GM13977 (cell line): ENCODE results near the gene GARNL3.

Source experiments
- DNase-seq: peaks from one replicate; pipeline ENCODE4 v3.0.0; 2012; ENCODE audit warnings: low spot score
- CTCF ChIP-seq: IDR thresholded peaks from 2 replicates; pipeline ENCODE4 v1.5.1; 2012; ENCODE audit warnings: mild to moderate bottlenecking, control low read depth; ENCODE audit not compliant: insufficient read depth; ENCODE audit errors: extremely low read depth, missing control alignments
- in situ Hi-C: fragments of 300-500 bp; cut with MboI; formaldehyde crosslinking; loops from one replicate; pipeline ENCODE4 v1.12.0; 2022; ENCODE audit warnings: low sequenced_read_pairs, low pct_unique_long_range_greater_than_20kb, mixed read lengths, inconsistent platforms; ENCODE audit not compliant: unreplicated experiment

The GARNL3 gene

DNA sequence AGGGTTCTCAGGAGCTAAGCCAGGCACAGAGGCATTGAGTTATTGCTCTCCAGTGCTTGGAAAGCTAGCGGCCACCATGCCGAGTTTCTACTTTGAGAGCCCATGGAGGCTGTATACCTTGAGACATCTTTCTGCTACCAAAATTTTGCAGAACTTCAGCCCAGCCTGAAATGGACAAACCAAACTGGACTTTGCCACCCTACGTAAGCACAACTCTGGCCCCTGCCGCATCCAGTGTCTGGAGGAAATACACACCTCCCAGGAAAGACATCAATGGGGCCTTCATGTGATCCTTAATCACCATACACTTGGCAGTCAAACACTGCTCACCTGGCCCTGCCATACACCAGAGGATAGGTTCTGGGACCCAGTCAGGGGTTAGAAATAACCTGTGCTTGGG is 27.8 kb downstream of the GARNL3 start:
- in situ Hi-C loops, result no loop called here
- no peak for DNase-seq

GRCh38 chr9:127293328-127293727 is 28.8 kb downstream of the GARNL3 start:
- no peak for DNase-seq
- in situ Hi-C loops, result no loop called here
- no peak for TF ChIP-seq CTCF

More for the DNA sequence above, 27.8 kb downstream of the GARNL3 start:
- no peak for TF ChIP-seq CTCF

- in situ Hi-C loops, result no loop called here
- TF ChIP-seq CTCF, result no peak
Observed at GRCh38 chr9:127293767-127294166, 29.2 kb downstream of the GARNL3 start.

DNA sequence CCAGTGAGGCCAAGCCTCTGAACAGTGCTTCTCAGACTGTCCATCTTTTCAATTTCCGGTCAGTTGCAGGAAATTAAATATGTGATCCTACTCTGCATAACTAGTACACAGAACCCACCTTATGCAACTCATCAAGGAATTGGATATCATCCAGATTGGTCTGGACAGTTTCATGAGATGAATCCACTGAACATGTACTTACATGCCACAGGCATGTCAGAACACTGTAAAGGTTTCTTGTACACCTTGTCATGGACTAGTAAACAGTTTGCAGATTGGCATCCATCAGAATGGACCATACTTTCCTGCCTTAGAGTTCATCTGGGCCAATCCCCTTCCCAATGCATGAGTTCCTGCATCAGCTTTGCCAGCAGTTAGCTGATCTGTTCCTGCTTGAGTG is 30.4 kb downstream of the GARNL3 start:
- in situ Hi-C loops, result no loop called here
- no peak for TF ChIP-seq CTCF
- no peak for DNase-seq

More at GRCh38 chr9:127293767-127294166, 29.2 kb downstream of the GARNL3 start:
- DNase-seq, result no peak

- DNase-seq, result no peak
- no peak for TF ChIP-seq CTCF
- in situ Hi-C loops, result no loop called here
Observed at GRCh38 chr9:127300886-127301447, 36.4 kb downstream of the GARNL3 start.

- TF ChIP-seq CTCF, result no peak
- DNase-seq, result no peak
- in situ Hi-C loops, result no loop called here
Observed at GRCh38 chr9:127303830-127304229, 39.3 kb downstream of the GARNL3 start.
